IMR-90 (cell line): ENCODE results near the gene ANK2. TPM values are rescaled to one million over a fixed set of nuclear protein-coding genes. Genes with fewer than 3 reads are reported as not detected.

ENCODE experiments used
- ATAC-seq: fragments of 200-7000 bp; cut with Tn5 transposase; 2 replicates; pipeline ENCODE4 v1.9.1; 2020; ENCODE audit warnings: low read depth, mild to moderate bottlenecking, moderate library complexity
- BruUV-seq: library from RNA; stranded (reverse); fragments of 400-500 nt; replicated peaks from 2 replicates; lab custom pipeline; 2021; lab: Mats Ljungman, UMichigan
- CTCF ChIA-PET: fragments of 300-600 bp; formaldehyde crosslinking; extraction: SDS; loops from one replicate; lab custom pipeline; 2021; ENCODE audit warnings: antibody characterized with exemption; lab: Yijun Ruan, JAX
- POLR2A ChIA-PET: fragments of 300-600 bp; sonication (Branson Sonifier 250); formaldehyde crosslinking; loops from one replicate; lab custom pipeline; 2022; ENCODE audit warnings: antibody characterized with exemption; ENCODE audit not compliant: unreplicated experiment; lab: Charles Lee
- DNase-seq: peaks from one replicate; pipeline ENCODE4 v3.0.0; 2013
- H2AFZ ChIP-seq: replicated peaks from 2 replicates; pipeline ENCODE3; 2013; ENCODE audit warnings: low read length, mild to moderate bottlenecking; ENCODE audit not compliant: poor library complexity
- H2AK5ac ChIP-seq: 2 replicates; pipeline ENCODE4 v1.6.1; 2013; ENCODE audit warnings: low read depth, low read length, inconsistent platforms
- H2AK9ac ChIP-seq: replicated peaks from 2 replicates; pipeline ENCODE3; 2013; ENCODE audit warnings: mild to moderate bottlenecking, low read depth, low read length, moderate library complexity; ENCODE audit not compliant: poor library complexity
- H2BK120ac ChIP-seq: 2 replicates; pipeline ENCODE4 v1.6.1; 2013; ENCODE audit warnings: low read depth, low read length, inconsistent platforms
- H2BK15ac ChIP-seq: 3 replicates; pipeline ENCODE4 v1.6.1; 2013; ENCODE audit warnings: low read depth, low read length, inconsistent platforms
- H2BK20ac ChIP-seq: 2 replicates; pipeline ENCODE4 v1.6.1; 2013; ENCODE audit warnings: low read depth, mild to moderate bottlenecking, inconsistent platforms, low read length, moderate library complexity
- H2BK5ac ChIP-seq: 2 replicates; pipeline ENCODE4 v1.6.1; 2013; ENCODE audit warnings: mild to moderate bottlenecking, low read depth, low read length, inconsistent platforms; ENCODE audit not compliant: poor library complexity, severe bottlenecking
- H3K14ac ChIP-seq: replicated peaks from 2 replicates; pipeline ENCODE4 v1.6.1; 2013; ENCODE audit warnings: low read depth, low read length, inconsistent platforms
- H3K18ac ChIP-seq: 2 replicates; pipeline ENCODE4 v1.6.1; 2013; ENCODE audit warnings: low read depth, low read length, control low read depth
- H3K23ac ChIP-seq: 2 replicates; pipeline ENCODE4 v1.6.1; 2013; ENCODE audit warnings: low read depth, low read length, inconsistent platforms
- H3K27ac ChIP-seq: 2 replicates; pipeline ENCODE4 v1.5.1; 2013; ENCODE audit warnings: mild to moderate bottlenecking, control low read depth, low read length; ENCODE audit not compliant: insufficient read depth
- H3K27me3 ChIP-seq: 2 replicates; pipeline ENCODE4 v1.6.1; 2013; ENCODE audit warnings: low read length; ENCODE audit not compliant: control insufficient read depth, insufficient read depth
- H3K36me3 ChIP-seq: 2 replicates; pipeline ENCODE4 v1.6.1; 2013; ENCODE audit warnings: low read length, mixed read lengths; ENCODE audit not compliant: control insufficient read depth, insufficient read depth
- H3K4ac ChIP-seq: 2 replicates; pipeline ENCODE4 v1.6.1; 2013; ENCODE audit warnings: low read depth, low read length, inconsistent platforms
- H3K4me1 ChIP-seq: 2 replicates; pipeline ENCODE4 v1.6.1; 2013; ENCODE audit warnings: low read length, mixed read lengths; ENCODE audit not compliant: control insufficient read depth, insufficient read depth
- H3K4me2 ChIP-seq: 2 replicates; pipeline ENCODE4 v1.6.1; 2013; ENCODE audit warnings: low read depth, mild to moderate bottlenecking, control low read depth, low read length, moderate library complexity
- H3K4me3 ChIP-seq: 2 replicates; pipeline ENCODE4 v1.5.1; 2013; ENCODE audit warnings: low read depth, mild to moderate bottlenecking, control low read depth, low read length, moderate library complexity; ENCODE audit not compliant: insufficient read depth
- H3K56ac ChIP-seq: 2 replicates; pipeline ENCODE4 v1.6.1; 2013; ENCODE audit warnings: low read length, inconsistent platforms; ENCODE audit not compliant: insufficient read depth; ENCODE audit errors: extremely low read depth
- H3K79me1 ChIP-seq, 2 experiments: 2 replicates each; pipeline ENCODE4 v1.6.1; 2013; ENCODE audit warnings: low read length in 2 of 2, inconsistent platforms in 1 of 2, low read depth in 1 of 2
- H3K9ac ChIP-seq: 2 replicates; pipeline ENCODE4 v1.6.1; 2013; ENCODE audit warnings: low read depth, low read length, control low read depth
- H3K9me1 ChIP-seq: 2 replicates; pipeline ENCODE4 v1.6.1; 2013; ENCODE audit warnings: low read length, inconsistent platforms; ENCODE audit not compliant: insufficient read depth
- H3K9me3 ChIP-seq: 2 replicates; pipeline ENCODE4 v1.6.1; 2013; ENCODE audit warnings: low read length; ENCODE audit not compliant: control insufficient read depth, insufficient read depth
- H4K20me1 ChIP-seq: 2 replicates; pipeline ENCODE4 v1.6.1; 2013; ENCODE audit warnings: low read length, inconsistent platforms; ENCODE audit not compliant: insufficient read depth
- H4K5ac ChIP-seq: 2 replicates; pipeline ENCODE4 v1.6.1; 2013; ENCODE audit warnings: mild to moderate bottlenecking, low read depth, low read length, control low read depth
- H4K8ac ChIP-seq, 2 experiments: 2 replicates each; pipeline ENCODE4 v1.6.1; 2013; ENCODE audit warnings: low read depth in 2 of 2, low read length in 2 of 2, control low read depth in 1 of 2, inconsistent platforms in 1 of 2
- H4K91ac ChIP-seq: 2 replicates; pipeline ENCODE4 v1.6.1; 2013; ENCODE audit warnings: low read depth, low read length, inconsistent platforms; ENCODE audit not compliant: insufficient read depth
- ELK1 ChIP-seq: fragments of 150-350 bp; IDR thresholded peaks from 2 replicates; pipeline ENCODE4 v1.6.1; 2016; ENCODE audit warnings: low read depth, mild to moderate bottlenecking, low read length, moderate library complexity, borderline replicate concordance
- NFE2L2 ChIP-seq: fragments of 150-350 bp; IDR thresholded peaks from 2 replicates; pipeline ENCODE4 v1.6.1; 2016; ENCODE audit warnings: low read depth, mild to moderate bottlenecking, low read length
- SMC3 ChIP-seq: fragments of 150-350 bp; IDR thresholded peaks from 2 replicates; pipeline ENCODE4 v1.6.1; 2016; ENCODE audit warnings: low read depth, mild to moderate bottlenecking, antibody characterized with exemption, low read length, moderate library complexity
- WGBS, 2 experiments: methylation state at CpG; one replicate each; pipeline versions ENCODE4 v1.1.5 to v1.1.7; 2013; ENCODE audit warnings: missing lambda C conversion rate in 2 of 2; ENCODE audit not compliant: insufficient read length in 1 of 2; ENCODE audit errors: extremely low coverage in 2 of 2; 5-methylcytosine and 5-hydroxymethylcytosine counted together
- dilution Hi-C: fragments of 300-500 bp; cut with HindIII; formaldehyde crosslinking; loops from one replicate; pipeline ENCODE4 v1.14.3; 2018; ENCODE audit warnings: low sequenced_read_pairs; ENCODE audit not compliant: unreplicated experiment
- in situ Hi-C: fragments of 300-500 bp; cut with MboI; formaldehyde crosslinking; loops from 3 replicates; pipeline ENCODE4 v1.14.3; 2019; ENCODE audit warnings: low sequenced_read_pairs, inconsistent platforms, mixed read lengths
- intact Hi-C: fragments of 100-400 bp; cut with micrococcal nuclease; formaldehyde crosslinking; loops from 2 replicates; pipeline ENCODE4 v1.10.0; 2022
- polyA plus RNA-seq, 3 experiments: library from polyadenylated mRNA; depleted of rRNA; stranded (reverse); fragments of >200 nt; gene quantifications; 2 replicates each; pipeline ENCODE4 v1.2.3, GENCODE V29; 2012; ENCODE audit warnings: low replicate concordance in 1 of 3
- total RNA-seq: library from RNA; depleted of rRNA; stranded (reverse); fragments of >200 nt; gene quantifications from 2 replicates; pipeline ENCODE4 v1.2.3, GENCODE V29; 2012

Gene ANK2
- total and polyA plus RNA-seq, 2 of the 4 experiments (the other 2 are of a cell fraction): 0.82 to 6.6 TPM

DNA sequence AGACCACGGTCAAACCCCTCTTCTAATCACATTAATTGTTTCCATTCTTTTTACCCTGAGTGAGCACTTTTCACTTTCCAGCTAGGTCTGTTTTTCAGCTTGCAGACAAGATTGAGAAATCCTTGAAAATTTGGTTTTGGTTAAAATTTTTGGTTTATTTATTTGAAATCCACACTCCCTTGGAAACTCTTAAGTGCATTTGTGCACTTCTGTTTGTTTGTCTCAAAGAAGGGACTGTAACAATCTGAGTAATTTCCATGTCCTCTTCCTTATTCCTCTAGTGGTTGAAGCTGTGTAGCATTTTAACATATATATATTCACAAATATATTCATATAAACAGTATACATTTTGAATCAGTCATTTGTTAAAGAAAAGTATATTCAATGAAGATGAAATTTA, 333.3 kb downstream of the ANK2 start:
- H3K23ac ChIP-seq: no peak overlapping the region
- intact Hi-C loops: loop anchor here (2.0 to 5.0 kb wide), 3 partner anchors 90 to 275 kb away; no protein-coding TSS in a partner anchor
- no peak overlapping the region for H3K4me2 ChIP-seq

More for the DNA sequence above, 333.3 kb downstream of the ANK2 start:
- no peak for DNase-seq
- H2AK5ac ChIP-seq: no peak overlapping the region
- CTCF ChIA-PET: interaction anchor here (0.7 to 2.3 kb wide), 3 partner anchors 12 to 996 kb away, joined by 3 to 5 read pairs (median 3); no protein-coding TSS in a partner anchor
- peaks cover 6% of the 10 kb centered on the region for H3K4me1 ChIP-seq
- no peaks in the 10 kb centered on the region; the same call in 1 of the 2 replicates for H3K27me3 ChIP-seq
- H2AFZ ChIP-seq: no peak overlapping the region
- H3K27ac ChIP-seq: no peak overlapping the region
- H4K20me1 ChIP-seq: no peaks in the 10 kb centered on the region
- dilution Hi-C loops: no loop called here
- no peaks in the 10 kb centered on the region; the same call in 1 of the 2 replicates for H3K9me3 ChIP-seq
- in situ Hi-C loops: no loop called here
- WGBS, 2 experiments: 100% methylated on average over 1 of the region's 1 CpG; no CpG with 5 or more reads in 1 of the 2 experiments
- H3K14ac ChIP-seq: no peak overlapping the region
- ATAC-seq: peak; percentile 39; the same call in 1 of the 2 replicates
- H3K9me1 ChIP-seq: no peaks in the 10 kb centered on the region
- H2BK120ac ChIP-seq: no peak overlapping the region
- no peak overlapping the region for H2AK9ac ChIP-seq
- no peak overlapping the region for H3K56ac ChIP-seq
- no peak overlapping the region for H4K91ac ChIP-seq
- no TSS peak for BruUV-seq
- TF ChIP-seq SMC3 (no peak), ELK1 (no peak), NFE2L2 (no peak)
- H4K5ac ChIP-seq: no peak overlapping the region
- H3K79me1 ChIP-seq: no peaks in the 10 kb centered on the region
- no peaks in the 10 kb centered on the region for H3K36me3 ChIP-seq
- H3K4me3 ChIP-seq: no peak overlapping the region
- H3K18ac ChIP-seq: no peak overlapping the region
- no peak overlapping the region for H3K9ac ChIP-seq
- no peak overlapping the region for H3K4ac ChIP-seq
- POLR2A ChIA-PET: no interaction called here
- no peak overlapping the region for H2BK20ac ChIP-seq
- no peak overlapping the region for H2BK5ac ChIP-seq
- H4K8ac ChIP-seq: no peak overlapping the region
- no peak overlapping the region for H2BK15ac ChIP-seq
